Measurements from ENCODE around the gene SLC6A1. TPM values are rescaled to one million over a fixed set of nuclear protein-coding genes. Genes with fewer than 3 reads are reported as not detected.

SLC6A1 gene
- total and polyA plus RNA-seq, 2 of the 8 experiments (the other 6 are each of a cell fraction or from before 2014, with no cell fraction given) = 0.30 to 0.63 TPM

- Histone ChIP-seq H4K91ac (replicated peaks; ENCODE audit: insufficient read length, low read length) (no peak overlapping the region), H2AK5ac (ENCODE audit: low read depth, low read length) (no peak overlapping the region), H3K18ac (ENCODE audit: extremely low read depth, low read length) (no peak overlapping the region), H4K5ac (ENCODE audit: insufficient read length, low read depth, low read length) (no peak overlapping the region), H3K27ac (ENCODE audit: low read depth, low read length) (no peak overlapping the region), H2AFZ (ENCODE audit: low read length) (no peak overlapping the region), H4K8ac (ENCODE audit: extremely low read depth, insufficient read depth, low read length) (no peak overlapping the region), H3K79me1 (ENCODE audit: low read depth, low read length) (no peaks in the 10 kb centered on the region), H4K20me1 (replicated peaks in 1 of 2; ENCODE audit: control insufficient read depth in 1 of 2, insufficient read depth in 2 of 2, low read length in 2 of 2) (no peaks in the 10 kb centered on the region), H3K14ac (ENCODE audit: insufficient read length) (no peak overlapping the region), H2BK20ac (ENCODE audit: low read length) (no peak overlapping the region), H3K23ac (ENCODE audit: insufficient read length) (no peak overlapping the region), H3K9ac (replicated peaks in 1 of 4; ENCODE audit: extremely low read depth in 1 of 4, low read depth in 3 of 4, low read length in 3 of 4) (no peak overlapping the region), H2BK120ac (replicated peaks; ENCODE audit: low read depth, low read length) (no peak overlapping the region), H2BK12ac (ENCODE audit: low read depth, low read length) (no peak overlapping the region), H3K23me2 (ENCODE audit: low read depth, low read length) (no peaks in the 10 kb centered on the region), H3K4me2 (ENCODE audit: insufficient read depth in 1 of 2, low read depth in 2 of 2, low read length in 2 of 2) (no peak overlapping the region), H2BK5ac (ENCODE audit: low read depth, low read length) (no peak overlapping the region), H3K4me3 (ENCODE audit: extremely low read depth in 1 of 4, insufficient read depth in 2 of 4, low read depth in 3 of 4, low read length in 4 of 4) (no peak overlapping the region), H2BK15ac (ENCODE audit: low read length) (no peak overlapping the region), H3K27me3 (replicated peaks in 1 of 4; ENCODE audit: control insufficient read depth in 3 of 4, extremely low read depth in 1 of 4, insufficient read depth in 3 of 4, low read length in 3 of 4) (no peaks in the 10 kb centered on the region; a peak in 4 of 7 replicates), H3K4me1 (replicated peaks in 1 of 4; ENCODE audit: control insufficient read depth in 3 of 4, insufficient read depth in 4 of 4, low read length in 3 of 4) (peaks cover 11 to 23% (median 12%) of the 10 kb centered on the region in 4 experiments), H3K4ac (replicated peaks; ENCODE audit: insufficient read length, low read depth, low read length) (no peak overlapping the region), H3K36me3 (ENCODE audit: control insufficient read depth in 2 of 4, insufficient read depth in 4 of 4, low read length in 3 of 4) (no peaks in the 10 kb centered on the region; a peak in 1 of 8 replicates), H3K56ac (replicated peaks; ENCODE audit: insufficient read length, low read depth, low read length) (no peak overlapping the region), H3K9me3 (ENCODE audit: insufficient read depth in 2 of 2, low read depth in 1 of 2, low read length in 1 of 2) (no peaks in the 10 kb centered on the region), H3K79me2 (ENCODE audit: control insufficient read depth in 1 of 2, insufficient read depth in 2 of 2, low read length in 2 of 2) (no peaks in the 10 kb centered on the region)
- ChIA-PET CTCF (ENCODE audit: partially characterized antibody) (interaction anchor here (0.9 to 1.6 kb wide), 6 partner anchors 8 to 99 kb away, joined by 3 to 8 read pairs (median 4); no protein-coding TSS in a partner anchor), POLR2A (ENCODE audit: partially characterized antibody) (no interaction called here)
- DNase-seq (ENCODE audit: low read depth in 1 of 2, low spot score in 2 of 2) (no peak), FAIRE-seq (no peak)
- TF ChIP-seq BACH1 (IDR thresholded peaks at IDR 0.05; ENCODE audit: low read length) (no peak), CHD2 (IDR thresholded peaks at IDR 0.05; ENCODE audit: low read length) (no peak), MAX (IDR thresholded peaks at IDR 0.05) (no peak), MAFK (IDR thresholded peaks at IDR 0.05; ENCODE audit: low read depth, low read length) (no peak), CTCF (IDR thresholded peaks at IDR 0.05; ENCODE audit: control extremely low read depth in 1 of 3, insufficient read depth in 1 of 3, low read depth in 1 of 3, low read length in 3 of 3) (no peak), BRCA1 (IDR thresholded peaks at IDR 0.05; ENCODE audit: low read depth, low read length) (no peak)
- 83% methylated on average over 7 of the region's 7 CpGs; no CpG with 5 or more reads in 1 of the 2 experiments for WGBS, 2 experiments (ENCODE audit: extremely low coverage in 1 of 2, insufficient coverage in 1 of 2, insufficient read length in 1 of 2, insufficient replicate concordance in 2 of 2, low coverage in 1 of 2, low lambda C conversion rate in 2 of 2, missing lambda C conversion rate in 1 of 2)
These were observed 17.7 kb upstream of the SLC6A1 start for GRCh38 chr3:10974746-10975375.

All from H1 (cell line).